Activated CD8-positive, alpha-beta T cell treated with anti-CD3 and anti-CD28 coated beads, Interleukin-2, amount 10 ng/mL, durations not matched to agents 7 days and 5 days (primary cell): Measurements from ENCODE around the gene SELL. TPM values are rescaled to one million over a fixed set of nuclear protein-coding genes. Genes with fewer than 3 reads are reported as not detected.
A peak's percentile ranks its signal among the peaks of the same experiment; 100 is the strongest.
"Not testable (repeated sequence)": the region's sequence is repeated elsewhere in the genome, so short reads cannot be mapped to it uniquely, and the experiment has no call there.

ENCODE experiments used
- ATAC-seq: fragments of 150-1000 bp; cut with Tn5 transposase; one replicate; pipeline ENCODE4 v1.10.0; 2021; ENCODE audit warnings: moderate library complexity
- CTCF ChIA-PET: fragments of 350-600 bp; sonication (Branson Sonifier 250); formaldehyde crosslinking; loops from one replicate; lab custom pipeline; 2021; ENCODE audit warnings: antibody characterized with exemption; lab: Charles Lee
- POLR2A ChIA-PET: fragments of 350-600 bp; sonication (Branson Sonifier 250); formaldehyde crosslinking; loops from one replicate; lab custom pipeline; 2021; ENCODE audit warnings: antibody characterized with exemption; lab: Charles Lee
- DNase-seq: peaks from one replicate; pipeline ENCODE4 v3.0.0-alpha.2; 2020
- H3K27ac Mint-ChIP-seq: one replicate; pipeline ENCODE4 v1.8.0; 2021; ENCODE audit warnings: mild to moderate bottlenecking, mixed read lengths
- H3K27me3 Mint-ChIP-seq: one replicate; pipeline ENCODE4 v1.8.0; 2021; ENCODE audit warnings: low read depth, mixed read lengths
- H3K36me3 Mint-ChIP-seq: one replicate; pipeline ENCODE4 v1.8.0; 2021; ENCODE audit warnings: low read depth, mixed read lengths
- H3K4me1 Mint-ChIP-seq: one replicate; pipeline ENCODE4 v1.8.0; 2021; ENCODE audit warnings: low read depth, mixed read lengths
- H3K4me3 Mint-ChIP-seq: one replicate; pipeline ENCODE4 v1.8.0; 2021; ENCODE audit warnings: mild to moderate bottlenecking, mixed read lengths
- H3K9me3 Mint-ChIP-seq: one replicate; pipeline ENCODE4 v1.8.0; 2022; ENCODE audit warnings: mixed read lengths; ENCODE audit not compliant: insufficient read depth
- total RNA-seq, 2 experiments: library from RNA; stranded (reverse); gene quantifications; one replicate each; pipeline ENCODE4 v1.2.3, GENCODE V29; 2021

Gene SELL
- total RNA-seq, 2 experiments from 2014 or later: 192 to 222 TPM

- no peaks in the 10 kb centered on the region for H3K9me3 Mint-ChIP-seq
Observed at GRCh38 chr1:169727307-169727706, 15.9 kb upstream of the SELL start.

GRCh38 chr1:169726851-169727250, 15.4 kb upstream of the SELL start:
- POLR2A ChIA-PET: interaction anchor here (0.6 kb wide), 1 partner anchor 49 kb away, joined by 3 read pairs; no protein-coding TSS in a partner anchor
- ATAC-seq: no peak
- H3K27me3 Mint-ChIP-seq: peaks cover 14% of the 10 kb centered on the region
- CTCF ChIA-PET: interaction anchor here (0.9 to 1.7 kb wide), 2 partner anchors 14 to 125 kb away, joined by 3 to 4 read pairs; no protein-coding TSS in a partner anchor
- H3K9me3 Mint-ChIP-seq: no peaks in the 10 kb centered on the region
- H3K27ac Mint-ChIP-seq: no peak overlapping the region
- no peak for DNase-seq
- no peaks in the 10 kb centered on the region for H3K4me1 Mint-ChIP-seq
- H3K4me3 Mint-ChIP-seq: no peak overlapping the region
- no peaks in the 10 kb centered on the region for H3K36me3 Mint-ChIP-seq

More at GRCh38 chr1:169727307-169727706, 15.9 kb upstream of the SELL start:
- peaks cover 14% of the 10 kb centered on the region for H3K27me3 Mint-ChIP-seq
- no peak for DNase-seq
- no peaks in the 10 kb centered on the region for H3K4me1 Mint-ChIP-seq
- H3K27ac Mint-ChIP-seq: no peak overlapping the region
- POLR2A ChIA-PET: no interaction called here
- CTCF ChIA-PET: interaction anchor here (0.9 to 1.7 kb wide), 2 partner anchors 15 to 125 kb away, joined by 3 to 4 read pairs; no protein-coding TSS in a partner anchor
- H3K36me3 Mint-ChIP-seq: no peaks in the 10 kb centered on the region
- H3K4me3 Mint-ChIP-seq: no peak overlapping the region
- ATAC-seq: no peak

DNA sequence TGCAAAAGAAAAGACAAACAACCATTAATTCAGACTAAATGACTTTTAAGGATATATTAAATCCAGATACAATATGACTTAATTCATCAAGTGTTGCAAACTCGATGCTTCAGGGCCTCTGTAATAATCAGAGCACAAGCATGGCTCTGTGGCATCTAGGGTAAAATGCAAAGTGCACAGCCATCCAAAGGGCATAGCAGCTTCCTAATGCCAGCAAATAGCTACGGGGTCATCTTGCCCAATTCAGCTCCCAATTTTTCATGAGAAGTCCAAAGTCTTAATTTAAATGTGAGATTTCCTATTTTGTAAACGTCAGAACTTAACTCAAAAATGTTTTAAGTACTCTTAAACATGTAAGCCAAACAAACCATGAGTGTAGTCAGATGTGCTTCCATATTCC, 14.5 kb upstream of the SELL start:
- Mint-ChIP-seq H3K9me3 (no peaks in the 10 kb centered on the region), H3K27me3 (peaks cover 11% of the 10 kb centered on the region), H3K4me1 (no peaks in the 10 kb centered on the region), H3K4me3 (no peak overlapping the region), H3K27ac (no peak overlapping the region), H3K36me3 (no peaks in the 10 kb centered on the region)
- no peak for ATAC-seq
- ChIA-PET CTCF (interaction anchor here (0.9 to 1.0 kb wide), 2 partner anchors 124 to 175 kb away, joined by 3 to 6 read pairs; no protein-coding TSS in a partner anchor), POLR2A (no interaction called here)
- DNase-seq: no peak

GRCh38 chr1:169724168-169724567, 12.7 kb upstream of the SELL start:
- peaks cover 11% of the 10 kb centered on the region for H3K27me3 Mint-ChIP-seq
- H3K36me3 Mint-ChIP-seq: no peaks in the 10 kb centered on the region
- POLR2A ChIA-PET: no interaction called here
- ATAC-seq (no peak), DNase-seq (no peak)
- no peak overlapping the region for H3K27ac Mint-ChIP-seq
- no peaks in the 10 kb centered on the region for H3K9me3 Mint-ChIP-seq
- H3K4me1 Mint-ChIP-seq: no peaks in the 10 kb centered on the region
- H3K4me3 Mint-ChIP-seq: no peak overlapping the region
- CTCF ChIA-PET: interaction anchor here (1.0 kb wide), 1 partner anchor 12 kb away, joined by 3 read pairs; no protein-coding TSS in a partner anchor

DNA sequence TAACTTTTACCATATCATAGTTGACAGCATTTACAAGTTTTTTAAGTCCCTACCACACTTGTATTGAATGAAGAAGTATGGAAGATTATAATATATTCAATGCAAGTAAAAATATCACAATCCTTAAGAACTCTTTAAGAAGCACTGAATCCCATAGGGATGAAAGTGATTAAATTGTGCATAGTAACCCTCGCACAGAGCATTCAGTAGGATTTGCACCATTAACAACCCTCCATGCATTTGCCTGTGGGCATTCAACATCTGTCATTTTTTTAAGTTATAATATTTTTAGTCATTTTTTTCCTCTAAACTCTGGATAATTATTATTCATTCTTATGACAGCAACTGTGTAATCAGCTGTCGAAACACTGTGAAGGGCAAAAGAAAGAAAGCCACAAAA, 12.3 kb upstream of the SELL start:
- Mint-ChIP-seq H3K4me3 (no peak overlapping the region), H3K9me3 (no peaks in the 10 kb centered on the region), H3K27me3 (peaks cover 12% of the 10 kb centered on the region), H3K27ac (no peak overlapping the region), H3K4me1 (no peaks in the 10 kb centered on the region), H3K36me3 (no peaks in the 10 kb centered on the region)
- POLR2A ChIA-PET: no interaction called here
- ATAC-seq (no peak), DNase-seq (no peak)
- CTCF ChIA-PET: interaction anchor here (1.0 kb wide), 1 partner anchor 11 kb away, joined by 3 read pairs; no protein-coding TSS in a partner anchor

DNA sequence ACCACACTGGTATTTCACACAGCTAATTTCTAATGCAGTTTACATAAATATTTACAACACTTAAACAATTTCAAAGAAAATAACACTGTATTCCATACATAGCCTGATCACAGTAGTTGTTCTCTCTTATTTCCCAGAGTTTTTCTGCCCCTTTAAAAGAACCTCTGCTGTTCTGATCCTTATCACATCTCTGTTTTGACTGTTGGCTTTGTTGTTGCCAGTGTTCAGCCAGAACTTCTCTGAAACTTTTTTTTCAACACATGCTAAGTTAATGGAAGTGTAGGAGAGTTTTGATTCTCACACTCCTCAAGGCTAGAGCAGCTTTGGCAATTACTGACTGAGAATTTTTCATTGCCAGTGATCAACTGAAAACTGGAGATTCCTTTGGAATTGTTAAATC, 11.4 kb upstream of the SELL start:
- H3K4me3 Mint-ChIP-seq: no peak overlapping the region
- CTCF ChIA-PET: interaction anchor here (0.8 to 3.0 kb wide), 2 partner anchors 11 to 137 kb away, joined by 3 to 10 read pairs; partner anchors contain the start of genes F5 and SELL
- DNase-seq (no peak), ATAC-seq (no peak)
- H3K27me3 Mint-ChIP-seq: peaks cover 16% of the 10 kb centered on the region
- H3K27ac Mint-ChIP-seq: no peak overlapping the region
- no peaks in the 10 kb centered on the region for H3K9me3 Mint-ChIP-seq
- no peaks in the 10 kb centered on the region for H3K36me3 Mint-ChIP-seq
- no peaks in the 10 kb centered on the region for H3K4me1 Mint-ChIP-seq
- POLR2A ChIA-PET: no interaction called here

DNA sequence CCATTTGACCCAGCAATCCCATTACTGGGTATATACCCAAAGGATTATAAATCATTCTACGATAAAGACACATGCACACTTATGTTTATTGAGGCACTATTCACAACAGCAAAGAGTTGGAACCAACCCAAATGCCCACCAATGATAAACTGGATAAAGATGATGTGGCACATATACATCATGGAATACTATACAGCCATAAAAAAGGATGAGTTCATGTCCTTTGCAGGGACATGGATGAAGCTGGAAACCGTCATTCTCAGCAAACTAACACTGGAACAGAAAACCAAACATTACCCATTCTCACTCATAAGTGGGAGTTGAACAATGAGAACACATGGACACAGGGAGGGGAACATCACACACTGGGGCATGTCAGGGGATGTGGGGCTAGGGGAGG, 3.7 kb upstream of the SELL start:
- ATAC-seq, POLR2A ChIA-PET: not testable (repeated sequence)

DNA sequence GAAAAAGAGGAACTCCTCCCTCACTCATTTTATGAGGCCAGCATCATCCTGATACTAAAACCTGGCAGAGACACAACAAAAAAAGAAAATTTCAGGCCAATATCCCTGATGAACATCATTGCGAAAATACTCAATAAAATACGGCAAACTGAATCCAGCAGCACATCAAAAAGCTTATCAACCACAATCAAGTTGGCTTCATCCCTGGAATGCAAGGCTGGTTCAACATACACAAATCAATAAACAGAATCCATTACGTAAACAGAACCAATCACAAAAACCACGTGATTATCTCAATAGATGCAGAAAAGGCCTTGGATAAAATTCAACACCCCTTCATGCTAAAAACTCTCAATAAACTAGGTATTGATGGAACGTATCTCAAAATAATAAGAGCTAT, 1.7 kb upstream of the SELL start:
- Mint-ChIP-seq H3K4me1 (peaks cover 20% of the 10 kb centered on the region), H3K27me3 (peaks cover 14% of the 10 kb centered on the region), H3K36me3 (peaks cover 20% of the 10 kb centered on the region)
- not testable (repeated sequence) for H3K9me3 Mint-ChIP-seq, H3K4me3 Mint-ChIP-seq, H3K27ac Mint-ChIP-seq, DNase-seq, ATAC-seq
- POLR2A ChIA-PET: interaction anchor here (0.8 to 1.0 kb wide), 2 partner anchors 23 to 82 kb away, joined by 3 read pairs; partner anchors contain the start of gene METTL18
- CTCF ChIA-PET: interaction anchor here (0.8 to 3.4 kb wide), 23 partner anchors 8 to 1371 kb away, joined by 3 to 215 read pairs (median 10); partner anchors contain the start of genes F5 and METTL18

More for the DNA sequence above, 3.7 kb upstream of the SELL start:
- H3K27me3 Mint-ChIP-seq: peaks cover 20% of the 10 kb centered on the region
- H3K36me3 Mint-ChIP-seq, H3K4me1 Mint-ChIP-seq, DNase-seq, H3K9me3 Mint-ChIP-seq, CTCF ChIA-PET, H3K4me3 Mint-ChIP-seq, H3K27ac Mint-ChIP-seq: not testable (repeated sequence)

- Mint-ChIP-seq H3K4me3 (peak overlapping the region; percentile 81), H3K27ac (no peak overlapping the region), H3K36me3 (peaks cover 23% of the 10 kb centered on the region), H3K27me3 (peaks cover 12% of the 10 kb centered on the region), H3K4me1 (peaks cover 23% of the 10 kb centered on the region), H3K9me3 (no peaks in the 10 kb centered on the region)
- no peak for ATAC-seq
- ChIA-PET CTCF (interaction anchor here (0.7 to 3.4 kb wide), 58 partner anchors 9 to 1552 kb away, joined by 3 to 215 read pairs (median 4); partner anchors contain the start of genes F5, METTL18 and SLC19A2), POLR2A (interaction anchor here (0.5 to 1.8 kb wide), 13 partner anchors 10 to 234 kb away, joined by 3 to 8 read pairs (median 3); partner anchors contain the start of genes F5 and METTL18)
- no peak for DNase-seq
Observed at GRCh38 chr1:169712309-169712631, 850 bp upstream of the SELL start.

- CTCF ChIA-PET: interaction anchor here (1.3 to 5.0 kb wide), 7 partner anchors 10 to 162 kb away, joined by 3 to 75 read pairs (median 7); partner anchors contain the start of gene F5
- H3K4me3 Mint-ChIP-seq: peak overlapping the region; percentile 81
- peak overlapping the region; percentile 92 for H3K27ac Mint-ChIP-seq
- no peaks in the 10 kb centered on the region for H3K27me3 Mint-ChIP-seq
- peaks cover 59% of the 10 kb centered on the region for H3K36me3 Mint-ChIP-seq
- peaks cover 59% of the 10 kb centered on the region for H3K4me1 Mint-ChIP-seq
- DNase-seq (no peak), ATAC-seq (peak; percentile 31)
- POLR2A ChIA-PET: interaction anchor here (1.0 to 6.7 kb wide), 4 partner anchors 8 to 27 kb away, joined by 3 to 94 read pairs (median 8); no protein-coding TSS in a partner anchor
- H3K9me3 Mint-ChIP-seq: no peaks in the 10 kb centered on the region
Observed at GRCh38 chr1:169708647-169709046, 2.8 kb downstream of the SELL start.

DNA sequence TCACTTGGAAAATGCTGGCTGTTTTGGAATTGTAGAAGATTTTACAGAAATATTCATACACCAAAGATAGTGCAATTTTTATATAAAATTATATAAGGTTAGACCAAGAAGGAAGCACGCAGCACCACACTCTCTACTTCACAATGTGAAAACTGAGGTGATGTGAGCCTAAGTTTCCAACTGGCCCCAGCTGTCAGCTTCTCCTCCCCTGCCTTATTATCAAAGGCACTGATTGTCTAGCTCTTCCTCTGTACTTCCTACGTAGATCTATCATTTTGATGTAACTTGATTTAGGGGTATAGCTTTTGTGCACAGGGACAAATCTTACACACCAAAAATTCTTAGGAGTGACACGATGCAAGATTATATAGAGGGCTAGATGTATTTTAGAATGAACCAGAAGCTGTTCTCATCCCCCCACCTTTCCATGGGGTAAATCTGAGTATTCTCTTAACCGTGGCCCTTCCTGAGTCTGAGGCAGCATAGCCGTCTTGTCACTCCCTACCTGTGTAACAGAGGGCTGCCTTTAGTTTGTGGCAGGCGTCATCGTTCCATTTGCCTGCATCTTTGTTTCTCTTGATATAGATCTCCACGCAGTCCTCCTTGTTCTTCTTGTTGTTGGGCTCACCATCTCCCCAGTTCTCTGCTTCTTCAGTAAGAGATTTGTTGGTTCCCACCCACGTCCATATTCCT, 3.4 kb downstream of the SELL start:
- POLR2A ChIA-PET: interaction anchor here (0.8 to 6.7 kb wide), 6 partner anchors 8 to 122 kb away, joined by 3 to 94 read pairs (median 5); partner anchors contain the start of genes F5 and METTL18
- H3K27me3 Mint-ChIP-seq: no peaks in the 10 kb centered on the region
- H3K4me3 Mint-ChIP-seq: peak overlapping the region; percentile 81
- peaks cover 65% of the 10 kb centered on the region for H3K4me1 Mint-ChIP-seq
- peak overlapping the region; percentile 92 for H3K27ac Mint-ChIP-seq
- DNase-seq (no peak), ATAC-seq (peak; percentile 54)
- H3K36me3 Mint-ChIP-seq: peaks cover 62% of the 10 kb centered on the region
- no peaks in the 10 kb centered on the region for H3K9me3 Mint-ChIP-seq
- CTCF ChIA-PET: interaction anchor here (1.3 to 5.0 kb wide), 9 partner anchors 9 to 183 kb away, joined by 3 to 75 read pairs (median 7); partner anchors contain the start of gene F5
